Mesenchymal stem cell (in vitro differentiated cells and primary cell): ENCODE results near the gene GPRIN3.

Source experiments
- DNase-seq: peaks from one replicate; pipeline ENCODE4 v3.0.0-alpha.2; 2013
- H2AFZ ChIP-seq: one replicate; pipeline ENCODE4 v1.6.1; 2013; ENCODE audit warnings: low read depth, mild to moderate bottlenecking, control low read depth, inconsistent platforms, low read length, moderate library complexity
- H2AK5ac ChIP-seq: 2 replicates; pipeline ENCODE4 v1.6.1; 2013; ENCODE audit warnings: low read length, moderate library complexity, mild to moderate bottlenecking, inconsistent platforms; ENCODE audit not compliant: severe bottlenecking
- H2BK120ac ChIP-seq: one replicate; pipeline ENCODE4 v1.6.1; 2013; ENCODE audit warnings: low read depth, mild to moderate bottlenecking, inconsistent platforms, low read length, moderate library complexity
- H2BK12ac ChIP-seq, 2 experiments: one replicate each; pipeline ENCODE4 v1.6.1; 2013; ENCODE audit warnings: inconsistent platforms in 2 of 2, low read length in 2 of 2, mild to moderate bottlenecking in 2 of 2, moderate library complexity in 2 of 2, control low read depth in 1 of 2
- H2BK15ac ChIP-seq: one replicate; pipeline ENCODE4 v1.6.1; 2013; ENCODE audit warnings: mild to moderate bottlenecking, low read depth, inconsistent platforms; ENCODE audit not compliant: poor library complexity, severe bottlenecking
- H2BK5ac ChIP-seq: 2 replicates; pipeline ENCODE4 v1.6.1; 2013; ENCODE audit warnings: low read depth, mild to moderate bottlenecking, low read length, control low read depth, inconsistent platforms; ENCODE audit not compliant: poor library complexity, severe bottlenecking
- H3K14ac ChIP-seq, 2 experiments: one replicate each; pipeline ENCODE4 v1.6.1; 2013; ENCODE audit warnings: inconsistent platforms in 2 of 2, low read length in 2 of 2, control low read depth in 1 of 2, mild to moderate bottlenecking in 1 of 2, moderate library complexity in 1 of 2
- H3K18ac ChIP-seq, 2 experiments: one replicate each; pipeline ENCODE4 v1.6.1; 2013; ENCODE audit warnings: inconsistent platforms in 2 of 2, low read length in 2 of 2, control low read depth in 1 of 2, low read depth in 1 of 2, mild to moderate bottlenecking in 1 of 2
- H3K23ac ChIP-seq, 2 experiments: one replicate each; pipeline ENCODE4 v1.6.1; 2013; ENCODE audit warnings: inconsistent platforms in 2 of 2, low read length in 2 of 2, mild to moderate bottlenecking in 2 of 2, moderate library complexity in 2 of 2, control low read depth in 1 of 2
- H3K27ac ChIP-seq: 2 replicates; pipeline ENCODE4 v1.5.1; 2013; ENCODE audit warnings: mild to moderate bottlenecking, moderate library complexity, low read length, control low read depth, inconsistent platforms; ENCODE audit not compliant: poor library complexity, severe bottlenecking
- H3K27me3 ChIP-seq, 2 experiments: 2 replicates each; pipeline versions ENCODE4 v1.6.1 to v1.7.0; 2013; ENCODE audit warnings: low read length in 2 of 2, mild to moderate bottlenecking in 2 of 2, moderate library complexity in 2 of 2, control low read depth in 1 of 2, inconsistent platforms in 1 of 2; ENCODE audit not compliant: control insufficient read depth in 1 of 2, insufficient read depth in 1 of 2
- H3K36me3 ChIP-seq, 2 experiments: 2 replicates each; pipeline versions ENCODE4 v1.6.1 to v1.7.0; 2013; ENCODE audit warnings: low read length in 2 of 2, control low read depth in 1 of 2, inconsistent platforms in 1 of 2, low read depth in 1 of 2, mild to moderate bottlenecking in 1 of 2; ENCODE audit not compliant: insufficient read depth in 2 of 2, control insufficient read depth in 1 of 2
- H3K4ac ChIP-seq, 2 experiments: one replicate each; pipeline ENCODE4 v1.6.1; 2013; ENCODE audit warnings: inconsistent platforms in 2 of 2, low read length in 2 of 2, mild to moderate bottlenecking in 2 of 2, moderate library complexity in 2 of 2, control low read depth in 1 of 2, low read depth in 1 of 2
- H3K4me1 ChIP-seq: 2 replicates; pipeline ENCODE4 v1.6.1; 2013; ENCODE audit warnings: low read depth, low read length, control low read depth; ENCODE audit not compliant: control insufficient read depth, insufficient read depth
- H3K4me2 ChIP-seq: 2 replicates; pipeline ENCODE4 v1.6.1; 2013; ENCODE audit warnings: low read length, mild to moderate bottlenecking, inconsistent platforms; ENCODE audit not compliant: poor library complexity, severe bottlenecking
- H3K4me3 ChIP-seq, 2 experiments: 2 replicates each; pipeline versions ENCODE4 v1.5.1 to v1.7.0; 2013; ENCODE audit warnings: low read length in 2 of 2, mild to moderate bottlenecking in 2 of 2, control low read depth in 1 of 2, low read depth in 1 of 2; ENCODE audit not compliant: insufficient read depth in 1 of 2
- H3K79me1 ChIP-seq: replicated peaks from 2 replicates; pipeline ENCODE4 v1.6.1; 2013; ENCODE audit warnings: mild to moderate bottlenecking, control low read depth, low read length, inconsistent platforms; ENCODE audit not compliant: poor library complexity, severe bottlenecking
- H3K9ac ChIP-seq: 2 replicates; pipeline ENCODE4 v1.7.0; 2013; ENCODE audit warnings: mild to moderate bottlenecking, low read length, moderate library complexity
- H3K9me3 ChIP-seq: 2 replicates; pipeline ENCODE4 v1.7.0; 2013; ENCODE audit warnings: mild to moderate bottlenecking, low read length; ENCODE audit not compliant: control insufficient read depth
- H4K8ac ChIP-seq: one replicate; pipeline ENCODE4 v1.6.1; 2013; ENCODE audit warnings: inconsistent platforms, mild to moderate bottlenecking, low read length, moderate library complexity
- H4K91ac ChIP-seq: one replicate; pipeline ENCODE4 v1.6.1; 2013; ENCODE audit warnings: mild to moderate bottlenecking, low read length, inconsistent platforms
- WGBS: methylation state at CpG from one replicate; pipeline ENCODE4 v1.1.7; 2013; ENCODE audit warnings: mixed read lengths; 5-methylcytosine and 5-hydroxymethylcytosine counted together

Gene GPRIN3

DNA sequence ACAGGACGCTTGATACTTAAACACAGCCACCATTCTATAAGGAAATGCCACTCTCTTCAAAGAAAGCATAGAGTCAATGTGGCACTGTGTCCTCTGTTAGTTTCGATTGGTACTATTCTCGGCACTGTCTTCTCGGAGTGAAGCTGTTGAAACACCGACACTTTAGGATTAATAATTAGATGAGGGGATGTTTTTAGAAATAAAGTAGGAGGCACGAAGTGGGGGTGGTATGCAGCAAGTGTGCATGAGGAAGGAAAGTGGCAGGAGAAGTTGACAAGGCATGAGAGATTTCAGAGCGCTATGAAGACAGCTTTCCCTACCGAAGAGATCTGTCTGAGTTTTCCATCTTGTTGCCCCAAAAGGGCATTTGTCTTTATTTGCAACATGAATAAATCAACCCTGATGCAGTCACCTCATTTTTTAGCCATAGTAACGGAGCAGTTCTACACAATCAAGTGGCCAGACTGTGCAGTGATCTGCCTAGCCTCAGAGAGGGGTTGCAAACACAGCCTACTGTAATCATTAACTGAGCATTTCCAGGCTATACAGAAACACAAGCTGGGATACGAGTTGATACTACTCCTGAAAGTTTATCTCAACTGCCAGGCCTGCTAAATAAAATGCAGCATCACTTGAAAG, 8.3 kb downstream of the GPRIN3 start:
- no peak overlapping the region for H2BK15ac ChIP-seq
- no peaks in the 10 kb centered on the region for H3K9me3 ChIP-seq
- 81% methylated on average over 10 of the region's 10 CpGs for WGBS
- no peaks in the 10 kb centered on the region for H3K4me1 ChIP-seq
- no peak for DNase-seq
- no peak overlapping the region for H3K9ac ChIP-seq
- H3K14ac ChIP-seq, result no peak overlapping the region
- H3K23ac ChIP-seq, result no peak overlapping the region
- no peak overlapping the region for H3K4me3 ChIP-seq
- H3K18ac ChIP-seq, result no peak overlapping the region
- no peak overlapping the region for H2BK5ac ChIP-seq
- no peak overlapping the region for H3K27ac ChIP-seq
- H2AFZ ChIP-seq, result no peak overlapping the region
- H4K91ac ChIP-seq, result no peak overlapping the region
- H4K8ac ChIP-seq, result no peak overlapping the region
- H3K36me3 ChIP-seq, result no peaks in the 10 kb centered on the region
- no peaks in the 10 kb centered on the region for H3K79me1 ChIP-seq
- H2AK5ac ChIP-seq, result no peak overlapping the region
- no peak overlapping the region for H3K4me2 ChIP-seq
- H2BK120ac ChIP-seq, result no peak overlapping the region
- peaks cover 0 to 29% of the 10 kb centered on the region in 2 experiments for H3K27me3 ChIP-seq
- H2BK12ac ChIP-seq, result no peak overlapping the region
- H3K4ac ChIP-seq, result no peak overlapping the region

DNA sequence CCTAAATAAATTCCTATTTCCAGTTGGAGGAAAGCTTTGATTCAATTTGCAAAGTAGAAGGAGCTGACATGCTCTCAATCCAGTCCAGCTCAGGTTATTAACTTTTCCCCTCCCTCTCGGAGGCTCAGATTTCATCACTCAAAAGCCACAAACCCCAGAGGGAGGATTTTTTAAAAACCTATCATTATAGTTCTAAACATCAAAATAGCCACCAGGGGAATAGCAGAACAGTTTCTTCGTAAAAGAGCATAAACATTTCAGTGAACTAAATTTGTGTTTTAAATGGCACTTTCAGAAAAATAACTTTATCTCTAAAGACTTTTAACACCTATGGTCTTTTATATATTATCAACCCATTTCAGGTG, 8.8 kb downstream of the GPRIN3 start:
- H4K8ac ChIP-seq, result no peak overlapping the region
- WGBS, result 23% methylated on average over 2 of the region's 2 CpGs
- no peak overlapping the region for H3K23ac ChIP-seq
- peaks cover 0 to 27% of the 10 kb centered on the region in 2 experiments for H3K27me3 ChIP-seq
- H3K4me3 ChIP-seq, result no peak overlapping the region
- no peaks in the 10 kb centered on the region for H3K79me1 ChIP-seq
- H4K91ac ChIP-seq, result no peak overlapping the region
- H2AFZ ChIP-seq, result no peak overlapping the region
- no peaks in the 10 kb centered on the region for H3K9me3 ChIP-seq
- no peak overlapping the region for H3K4me2 ChIP-seq
- H2BK120ac ChIP-seq, result no peak overlapping the region
- H3K27ac ChIP-seq, result no peak overlapping the region
- H2BK5ac ChIP-seq, result no peak overlapping the region
- no peaks in the 10 kb centered on the region for H3K36me3 ChIP-seq
- H3K9ac ChIP-seq, result no peak overlapping the region
- peak; percentile 43 for DNase-seq
- H3K18ac ChIP-seq, result no peak overlapping the region
- H2AK5ac ChIP-seq, result no peak overlapping the region
- H2BK12ac ChIP-seq, result no peak overlapping the region
- H3K14ac ChIP-seq, result no peak overlapping the region
- no peak overlapping the region for H2BK15ac ChIP-seq
- H3K4me1 ChIP-seq, result no peaks in the 10 kb centered on the region
- no peak overlapping the region for H3K4ac ChIP-seq

DNA sequence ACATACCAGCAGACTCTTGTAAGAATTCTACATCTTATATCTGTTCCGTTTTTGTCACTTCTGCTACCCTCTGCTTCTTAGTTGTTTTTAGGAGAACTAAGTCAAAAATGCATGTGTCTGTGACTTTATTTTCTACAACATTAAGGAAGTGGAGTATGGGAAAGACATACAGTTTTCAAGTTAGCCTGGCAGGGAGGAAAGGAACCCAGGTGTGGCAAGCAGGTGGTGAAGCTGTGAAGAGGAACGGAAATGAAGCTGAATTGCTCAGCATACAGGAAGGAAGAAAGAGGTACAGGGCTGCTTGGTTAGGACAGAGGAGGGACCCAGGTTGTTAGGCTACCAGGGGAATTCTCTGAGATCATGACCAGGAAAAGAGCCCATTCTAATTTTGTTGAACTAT, 9.4 kb downstream of the GPRIN3 start:
- Histone ChIP-seq H3K4me1 (no peaks in the 10 kb centered on the region), H3K4me2 (no peak overlapping the region), H2BK5ac (no peak overlapping the region), H4K91ac (no peak overlapping the region), H3K27ac (no peak overlapping the region), H2AFZ (no peak overlapping the region), H3K36me3 (no peaks in the 10 kb centered on the region), H3K27me3 (peaks cover 0 to 33% of the 10 kb centered on the region in 2 experiments), H3K4ac (no peak overlapping the region), H3K9me3 (no peaks in the 10 kb centered on the region), H3K9ac (no peak overlapping the region), H3K18ac (no peak overlapping the region), H2BK15ac (no peak overlapping the region), H3K14ac (no peak overlapping the region), H3K4me3 (no peak overlapping the region), H4K8ac (no peak overlapping the region), H2BK120ac (no peak overlapping the region), H3K79me1 (no peaks in the 10 kb centered on the region), H2AK5ac (no peak overlapping the region), H2BK12ac (no peak overlapping the region), H3K23ac (no peak overlapping the region)
- no peak for DNase-seq
- WGBS, result 76% methylated on average over 1 of the region's 2 CpGs

DNA sequence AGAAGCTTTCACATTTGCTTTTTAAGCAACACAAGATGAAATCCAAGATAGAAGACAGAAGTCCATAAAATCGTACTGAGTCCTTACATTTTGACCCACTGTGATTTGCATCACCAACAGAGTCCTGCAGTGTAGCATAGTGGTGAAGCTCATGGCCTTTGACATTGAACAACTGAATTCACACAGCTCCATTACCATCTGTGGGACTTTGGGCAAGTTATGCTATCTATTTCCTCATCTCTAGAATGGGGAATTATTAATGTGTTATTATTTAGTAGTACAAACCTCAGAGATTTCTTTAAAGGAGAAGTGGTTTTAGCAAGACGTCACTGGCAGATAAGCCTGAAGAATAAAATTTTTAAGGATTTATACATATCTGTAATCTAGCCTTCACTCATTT, 10.7 kb downstream of the GPRIN3 start:
- WGBS, result 81% methylated on average over 1 of the region's 2 CpGs
- H3K23ac ChIP-seq, result no peak overlapping the region
- H2BK12ac ChIP-seq, result no peak overlapping the region
- no peak overlapping the region for H3K14ac ChIP-seq
- no peak overlapping the region for H3K4ac ChIP-seq
- H3K4me3 ChIP-seq, result no peak overlapping the region
- H2BK120ac ChIP-seq, result no peak overlapping the region
- H4K8ac ChIP-seq, result no peak overlapping the region
- no peaks in the 10 kb centered on the region for H3K79me1 ChIP-seq
- H2AFZ ChIP-seq, result no peak overlapping the region
- peaks cover 0 to 44% of the 10 kb centered on the region in 2 experiments for H3K27me3 ChIP-seq
- H3K4me1 ChIP-seq, result no peaks in the 10 kb centered on the region
- no peak for DNase-seq
- H3K36me3 ChIP-seq, result no peaks in the 10 kb centered on the region
- H2AK5ac ChIP-seq, result no peak overlapping the region
- no peak overlapping the region for H3K27ac ChIP-seq
- H3K9me3 ChIP-seq, result no peaks in the 10 kb centered on the region
- no peak overlapping the region for H4K91ac ChIP-seq
- no peak overlapping the region for H3K4me2 ChIP-seq
- no peak overlapping the region for H3K9ac ChIP-seq
- no peak overlapping the region for H3K18ac ChIP-seq
- no peak overlapping the region for H2BK5ac ChIP-seq
- H2BK15ac ChIP-seq, result no peak overlapping the region
